HFFc6 (cell line): ENCODE results near the gene CCDC59. TPM values are rescaled to one million over a fixed set of nuclear protein-coding genes. Genes with fewer than 3 reads are reported as not detected.
A peak's percentile ranks its signal among the peaks of the same experiment; 100 is the strongest.

Experiments used
- DNase-seq: peaks from one replicate; pipeline ENCODE4 v3.0.0-alpha.2; 2018
- H3K27ac Mint-ChIP-seq: 2 replicates; pipeline ENCODE4 v1.8.0; 2020; ENCODE audit warnings: mild to moderate bottlenecking, mixed read lengths
- H3K27me3 Mint-ChIP-seq: 2 replicates; pipeline ENCODE4 v1.8.0; 2021; ENCODE audit warnings: mild to moderate bottlenecking, moderate library complexity, mixed read lengths; ENCODE audit not compliant: insufficient read depth
- H3K36me3 Mint-ChIP-seq: 2 replicates; pipeline ENCODE4 v1.8.0; 2021; ENCODE audit warnings: low read depth, mixed read lengths
- H3K4me1 Mint-ChIP-seq: 2 replicates; pipeline ENCODE4 v1.8.0; 2020; ENCODE audit warnings: low read depth, mixed read lengths
- H3K4me3 Mint-ChIP-seq: 2 replicates; pipeline ENCODE4 v1.8.0; 2020; ENCODE audit warnings: mild to moderate bottlenecking, moderate library complexity, mixed read lengths
- H3K9me3 Mint-ChIP-seq: 2 replicates; pipeline ENCODE4 v1.8.0; 2020; ENCODE audit warnings: mild to moderate bottlenecking, mixed read lengths
- total RNA-seq, 6 experiments: library from RNA; stranded (reverse); fragmentation: NEBNext Ultra II Directional; extraction: Animal tissue kit (Norgen Biotek cat#: 25700); gene quantifications; 2 replicates in 1 of 6; 3 replicates in 5 of 6; pipeline ENCODE4 v1.2.3, GENCODE V29; 2021
- TF ChIP-seq, protein P1 (sequence below): fragments of 200-600 bp; sonication (generic); IDR thresholded peaks from 2 replicates; pipeline ENCODE4 v1.5.0; 2021; ENCODE audit warnings: antibody characterized with exemption, mild to moderate bottlenecking

CCDC59 gene
- total RNA-seq, 6 experiments from 2014 or later: 36.5 to 44.1 (median 42.4) TPM

DNA sequence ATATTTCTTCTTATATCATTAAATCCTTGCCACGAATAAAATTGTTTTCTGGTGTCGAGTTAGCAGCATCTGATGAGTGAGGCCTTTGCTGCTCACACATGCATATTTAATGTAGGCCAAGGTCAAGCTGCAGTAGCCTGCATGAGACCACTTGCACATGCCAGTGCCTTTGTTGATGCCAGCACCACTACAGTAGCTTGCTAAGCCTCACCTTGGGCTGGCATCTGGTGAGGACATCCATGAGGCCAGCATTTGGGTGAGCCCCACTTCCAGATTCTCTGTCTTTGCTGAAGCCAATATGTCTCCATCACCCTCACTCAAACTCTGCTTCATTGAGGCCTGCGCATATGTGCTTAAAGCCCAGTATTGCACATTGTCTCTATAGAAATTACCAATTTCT, 8.0 kb downstream of the CCDC59 start:
- TF ChIP-seq, protein P1, sequence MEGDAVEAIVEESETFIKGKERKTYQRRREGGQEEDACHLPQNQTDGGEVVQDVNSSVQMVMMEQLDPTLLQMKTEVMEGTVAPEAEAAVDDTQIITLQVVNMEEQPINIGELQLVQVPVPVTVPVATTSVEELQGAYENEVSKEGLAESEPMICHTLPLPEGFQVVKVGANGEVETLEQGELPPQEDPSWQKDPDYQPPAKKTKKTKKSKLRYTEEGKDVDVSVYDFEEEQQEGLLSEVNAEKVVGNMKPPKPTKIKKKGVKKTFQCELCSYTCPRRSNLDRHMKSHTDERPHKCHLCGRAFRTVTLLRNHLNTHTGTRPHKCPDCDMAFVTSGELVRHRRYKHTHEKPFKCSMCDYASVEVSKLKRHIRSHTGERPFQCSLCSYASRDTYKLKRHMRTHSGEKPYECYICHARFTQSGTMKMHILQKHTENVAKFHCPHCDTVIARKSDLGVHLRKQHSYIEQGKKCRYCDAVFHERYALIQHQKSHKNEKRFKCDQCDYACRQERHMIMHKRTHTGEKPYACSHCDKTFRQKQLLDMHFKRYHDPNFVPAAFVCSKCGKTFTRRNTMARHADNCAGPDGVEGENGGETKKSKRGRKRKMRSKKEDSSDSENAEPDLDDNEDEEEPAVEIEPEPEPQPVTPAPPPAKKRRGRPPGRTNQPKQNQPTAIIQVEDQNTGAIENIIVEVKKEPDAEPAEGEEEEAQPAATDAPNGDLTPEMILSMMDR: no peak
- Mint-ChIP-seq H3K27ac (no peak overlapping the region), H3K27me3 (no peaks in the 10 kb centered on the region), H3K4me3 (no peak overlapping the region), H3K9me3 (no peaks in the 10 kb centered on the region), H3K36me3 (peaks cover 14% of the 10 kb centered on the region), H3K4me1 (no peaks in the 10 kb centered on the region)
- DNase-seq: no peak

- no peak for DNase-seq
- Mint-ChIP-seq H3K36me3 (no peaks in the 10 kb centered on the region), H3K27ac (no peak overlapping the region), H3K4me3 (no peak overlapping the region), H3K9me3 (no peaks in the 10 kb centered on the region), H3K27me3 (no peaks in the 10 kb centered on the region), H3K4me1 (no peaks in the 10 kb centered on the region)
- TF ChIP-seq, protein P1: no peak
Measured at GRCh38 chr12:82329508-82329907, 28.7 kb downstream of the CCDC59 start.

GRCh38 chr12:82327861-82328260, 30.3 kb downstream of the CCDC59 start:
- H3K27me3 Mint-ChIP-seq: no peaks in the 10 kb centered on the region
- no peaks in the 10 kb centered on the region for H3K9me3 Mint-ChIP-seq
- H3K27ac Mint-ChIP-seq: no peak overlapping the region
- no peak overlapping the region for H3K4me3 Mint-ChIP-seq
- H3K36me3 Mint-ChIP-seq: no peaks in the 10 kb centered on the region
- TF ChIP-seq, protein P1: no peak
- no peak for DNase-seq
- no peaks in the 10 kb centered on the region for H3K4me1 Mint-ChIP-seq

DNA sequence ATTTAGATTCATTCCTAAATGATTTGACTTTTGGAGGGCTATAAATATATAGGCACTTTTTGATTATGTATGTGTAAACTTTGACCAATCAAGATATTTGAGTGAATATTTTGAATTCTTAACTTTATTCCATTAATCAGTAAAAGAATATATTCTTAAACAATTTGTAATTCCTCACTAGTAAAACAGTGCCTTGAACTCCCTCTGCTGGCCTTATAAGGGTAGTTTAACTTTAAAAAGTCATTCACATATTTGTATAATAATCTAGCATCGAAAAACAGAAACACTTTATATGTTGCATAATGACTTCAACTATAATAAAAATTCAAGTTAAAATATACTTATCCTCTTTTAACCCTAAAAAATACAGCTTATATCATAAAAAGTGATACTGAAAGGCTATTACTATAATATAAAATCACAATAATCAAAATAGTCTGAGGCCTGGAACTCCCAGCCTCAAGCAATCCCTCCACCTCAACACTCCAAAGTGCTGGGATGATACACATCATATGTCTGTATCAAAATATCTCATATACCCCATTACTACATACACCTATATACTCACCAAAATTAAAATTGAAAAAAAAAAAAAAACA, 31.2 kb downstream of the CCDC59 start:
- no peaks in the 10 kb centered on the region for H3K27me3 Mint-ChIP-seq
- H3K4me3 Mint-ChIP-seq: no peak overlapping the region
- H3K36me3 Mint-ChIP-seq: no peaks in the 10 kb centered on the region
- TF ChIP-seq, protein P1: peak; percentile 77
- no peaks in the 10 kb centered on the region for H3K4me1 Mint-ChIP-seq
- no peak overlapping the region for H3K27ac Mint-ChIP-seq
- no peaks in the 10 kb centered on the region for H3K9me3 Mint-ChIP-seq
- DNase-seq: peak; percentile 10

DNA sequence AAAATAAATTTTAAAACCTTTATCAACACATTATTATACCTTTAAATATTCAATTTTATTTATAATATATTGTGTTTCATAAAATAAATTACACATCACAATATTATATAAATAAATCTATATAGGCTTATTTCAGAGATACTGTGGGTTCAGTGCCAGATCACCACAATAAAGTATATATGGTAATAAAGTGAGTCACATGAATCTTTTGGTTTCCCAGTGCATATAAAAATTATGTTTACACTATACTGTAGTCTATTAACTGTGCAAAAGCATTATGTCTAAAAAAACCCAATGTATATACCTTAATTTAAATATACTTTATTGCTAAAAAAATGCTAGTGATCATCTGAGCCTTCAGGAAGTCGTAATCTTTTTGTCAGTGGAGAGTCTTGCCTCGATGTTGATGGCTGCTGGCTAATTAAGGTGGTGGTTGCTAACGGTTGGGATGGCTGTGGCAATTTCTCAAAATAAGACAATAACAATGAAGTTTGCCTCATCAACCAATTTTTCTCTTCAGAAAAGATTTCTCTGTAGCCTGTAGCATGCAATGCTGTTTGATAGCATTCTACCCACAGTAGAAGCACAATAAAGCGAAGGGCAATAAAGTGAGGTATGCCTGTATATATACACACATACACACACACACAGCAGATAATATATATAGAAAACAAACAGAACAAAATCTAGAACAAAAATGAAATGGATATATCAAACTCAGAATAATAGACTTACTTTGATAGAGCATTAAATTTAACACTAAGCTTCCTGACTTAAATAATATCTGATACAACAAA, 32.4 kb downstream of the CCDC59 start:
- no peak for DNase-seq
- Mint-ChIP-seq H3K4me1 (no peaks in the 10 kb centered on the region), H3K36me3 (no peaks in the 10 kb centered on the region), H3K27me3 (no peaks in the 10 kb centered on the region), H3K27ac (no peak overlapping the region), H3K9me3 (no peaks in the 10 kb centered on the region), H3K4me3 (no peak overlapping the region)
- TF ChIP-seq, protein P1: no peak
